ENCODE results near the gene SH3RF3. TPM values are rescaled to one million over a fixed set of nuclear protein-coding genes. Genes with fewer than 3 reads are reported as not detected.
A peak's percentile ranks its signal among the peaks of the same experiment; 100 is the strongest.

SH3RF3 gene
- total and polyA plus RNA-seq, 12 donors, result 0.72 to 19.1 (median 12.2) TPM

- intact Hi-C loops (cut with DNase I), result no loop called here
- TF ChIP-seq POLR2A (IDR thresholded peaks at IDR 0.05), result no peak
- no peak for TF ChIP-seq CTCF (IDR thresholded peaks at IDR 0.05)
- Histone ChIP-seq H3K9me3 (replicated peaks in 1 of 3) (no peaks in the 10 kb centered on the region), H3K27ac (peak overlapping the region in 1 of 5 donors; percentile 61), H3K4me1 (replicated peaks in 1 of 2) (peaks cover 0 to 6% of the 10 kb centered on the region in 2 donors), H3K36me3 (replicated peaks in 1 of 2) (no peaks in the 10 kb centered on the region), H3K4me3 (no peak overlapping the region), H3K27me3 (no peaks in the 10 kb centered on the region)
- 91 to 94% (median 92%) methylated on average over 15 of the region's 15 CpGs for WGBS, 4 donors
- DNase-seq, result no peak
These were observed 290.3 kb downstream of the SH3RF3 start for GRCh38 chr2:109419171-109419756.

GRCh38 chr2:109419960-109420370 is 291.0 kb downstream of the SH3RF3 start:
- DNase-seq, result peak in 5 of 7 donors; percentile 41 to 75 (median 49)
- no peaks in the 10 kb centered on the region for H3K9me3 ChIP-seq (replicated peaks in 1 of 3)
- intact Hi-C loops (cut with DNase I), result no loop called here
- H3K4me1 ChIP-seq (replicated peaks in 1 of 2), result peaks cover 0 to 6% of the 10 kb centered on the region in 2 donors
- no peaks in the 10 kb centered on the region for H3K27me3 ChIP-seq
- no peak overlapping the region for H3K4me3 ChIP-seq
- no peaks in the 10 kb centered on the region for H3K36me3 ChIP-seq (replicated peaks in 1 of 2)
- H3K27ac ChIP-seq, result peak overlapping the region in 2 of 5 donors; percentile 39 to 61
- TF ChIP-seq POLR2A (IDR thresholded peaks at IDR 0.05) (no peak), CTCF (IDR thresholded peaks at IDR 0.05) (no peak)
- 62 to 82% (median 73%) methylated on average over 5 of the region's 5 CpGs for whole genome bisulfite sequencing, 4 donors

GRCh38 chr2:109421101-109421500 is 292.1 kb downstream of the SH3RF3 start:
- H3K36me3 ChIP-seq (replicated peaks in 1 of 2), result no peaks in the 10 kb centered on the region
- peaks cover 0 to 6% of the 10 kb centered on the region in 2 donors for H3K4me1 ChIP-seq (replicated peaks in 1 of 2)
- 93 to 95% (median 95%) methylated on average over 3 of the region's 3 CpGs for WGBS, 4 donors
- intact Hi-C loops (cut with DNase I), result no loop called here
- TF ChIP-seq CTCF (IDR thresholded peaks at IDR 0.05) (no peak), POLR2A (IDR thresholded peaks at IDR 0.05) (no peak)
- DNase-seq, result no peak
- no peak overlapping the region for H3K27ac ChIP-seq
- H3K4me3 ChIP-seq, result no peak overlapping the region
- H3K9me3 ChIP-seq (replicated peaks in 1 of 3), result no peaks in the 10 kb centered on the region
- H3K27me3 ChIP-seq, result no peaks in the 10 kb centered on the region

- intact Hi-C loops (cut with DNase I), result no loop called here
- H3K4me1 ChIP-seq (replicated peaks in 1 of 2), result peaks cover 0 to 6% of the 10 kb centered on the region in 2 donors
- 93 to 100% (median 94%) methylated on average over 3 of the region's 3 CpGs for WGBS, 4 donors
- no peaks in the 10 kb centered on the region for H3K36me3 ChIP-seq (replicated peaks in 1 of 2)
- no peak for TF ChIP-seq CTCF (IDR thresholded peaks at IDR 0.05)
- TF ChIP-seq POLR2A (IDR thresholded peaks at IDR 0.05), result no peak
- DNase-seq, result no peak
- H3K9me3 ChIP-seq (replicated peaks in 1 of 3), result no peaks in the 10 kb centered on the region
- no peak overlapping the region for H3K4me3 ChIP-seq
- no peak overlapping the region for H3K27ac ChIP-seq
- no peaks in the 10 kb centered on the region for H3K27me3 ChIP-seq
These were observed 292.6 kb downstream of the SH3RF3 start for GRCh38 chr2:109421642-109422041.

All from adrenal gland (tissue), 12 donors.